Activated gamma-delta T cell treated with anti-CD3 and anti-CD28 coated beads, Interleukin-2, amount 50 U/mL, for 16 hours (primary cell): ENCODE data around the gene ADAMTS2.

Experiments
- DNase-seq: peaks from one replicate; pipeline ENCODE4 v3.0.0-alpha.2; 2020; ENCODE audit warnings: low read depth

ADAMTS2 gene

GRCh38 chr5:179311091-179311470, 34.2 kb downstream of the ADAMTS2 start:
- DNase-seq = no peak

DNA sequence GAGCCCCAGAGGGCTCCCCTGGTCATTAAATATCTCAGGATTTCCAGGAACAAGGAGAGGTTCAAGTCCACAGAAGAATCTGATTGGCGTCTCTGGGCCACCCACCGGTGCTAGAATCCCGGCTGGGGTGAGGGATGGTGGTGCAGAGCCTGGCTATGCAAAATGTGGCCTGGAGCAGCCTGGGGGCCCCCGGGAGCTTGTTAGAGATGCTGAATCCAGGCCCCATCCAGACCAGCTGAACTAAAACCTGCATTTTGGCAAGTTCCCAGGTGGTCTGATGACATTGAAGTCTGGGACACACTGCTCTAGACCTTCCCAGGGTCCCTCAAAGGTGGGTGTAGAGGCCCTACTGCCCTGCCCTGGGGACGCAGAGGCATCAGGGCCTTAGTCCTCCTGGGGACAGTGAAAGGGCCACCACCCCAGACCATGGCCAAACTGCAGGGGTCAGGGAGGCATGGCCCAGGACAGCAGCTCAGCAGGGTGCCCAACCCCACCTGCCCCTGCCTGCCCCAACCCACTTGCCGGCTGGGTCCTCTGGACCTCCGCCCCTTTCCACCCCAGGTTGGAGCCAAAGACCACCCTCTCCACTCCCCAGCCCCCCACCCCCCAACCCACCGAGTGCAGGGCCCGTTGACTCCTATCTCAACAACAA, 34.7 kb downstream of the ADAMTS2 start:
- DNase-seq = no peak

GRCh38 chr5:179309751-179310320, 35.4 kb downstream of the ADAMTS2 start:
- DNase-seq = no peak

- no peak for DNase-seq
Observed at GRCh38 chr5:179309383-179309670, 35.9 kb downstream of the ADAMTS2 start.

DNA sequence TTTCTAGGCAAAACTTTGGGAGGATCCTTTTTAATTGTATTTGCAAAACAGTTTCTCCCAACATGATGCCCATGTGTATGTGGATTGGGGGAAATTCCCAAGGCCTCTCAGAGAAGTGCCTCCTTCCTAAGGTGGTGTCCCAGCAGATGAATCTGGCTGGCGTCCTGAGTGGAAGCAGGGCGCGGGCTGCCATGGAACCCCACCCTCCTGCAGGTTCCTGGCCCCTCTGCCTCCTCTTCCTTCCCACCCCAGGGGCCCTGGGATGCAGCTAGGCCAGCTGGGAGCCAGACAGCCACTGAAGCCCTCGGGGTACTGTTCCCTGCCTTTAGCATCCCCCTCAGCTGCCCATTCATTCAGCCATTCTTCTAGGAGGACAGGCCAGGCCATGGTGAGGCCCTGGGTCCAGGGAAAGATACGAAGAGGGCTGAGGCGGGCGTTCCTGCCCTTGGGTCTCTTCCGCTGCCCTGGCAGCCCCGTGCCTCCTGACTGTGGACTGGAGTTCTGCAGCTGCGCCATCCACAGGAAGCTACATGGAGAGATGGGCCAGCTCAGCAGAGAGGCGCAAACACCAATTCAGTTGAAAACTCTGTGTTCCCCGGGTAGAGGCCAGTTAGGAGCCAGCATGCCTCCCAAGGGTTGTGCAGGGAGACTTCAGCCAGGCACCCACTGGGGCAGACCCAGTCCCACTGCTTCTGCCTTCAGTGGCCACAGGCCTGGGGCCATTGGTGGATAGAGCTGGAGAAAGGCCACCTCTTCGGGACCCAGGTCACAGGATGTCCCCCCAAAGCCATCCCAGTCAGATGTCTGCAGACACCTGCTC, 36.5 kb downstream of the ADAMTS2 start:
- no peak for DNase-seq

DNA sequence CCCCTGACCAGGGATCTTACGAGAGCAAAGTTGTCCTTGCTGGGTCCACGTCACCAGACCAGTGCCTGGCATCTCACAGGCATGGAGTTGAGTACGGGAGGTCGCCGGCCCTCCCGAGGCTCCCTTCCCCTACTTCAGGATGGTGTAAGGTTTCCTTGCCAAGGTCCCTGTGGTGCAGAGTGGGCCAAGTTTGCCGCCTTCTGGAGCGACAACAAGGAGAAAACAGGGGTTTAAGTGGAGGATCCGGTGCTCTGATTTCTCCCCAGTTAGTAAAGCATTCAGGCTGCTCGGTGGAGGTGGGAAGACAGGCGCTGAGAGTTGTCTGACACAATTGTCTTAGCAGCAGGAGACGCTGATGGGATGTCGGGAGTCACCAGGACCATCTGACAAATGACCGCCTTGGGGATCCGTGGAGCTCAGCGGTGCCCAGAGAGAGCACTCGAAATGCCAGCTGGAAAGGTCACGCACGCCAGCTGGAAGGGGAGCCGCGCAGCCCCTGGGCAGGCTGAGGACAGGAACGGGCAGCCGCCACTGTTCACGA, 37.3 kb downstream of the ADAMTS2 start:
- no peak for DNase-seq

DNA sequence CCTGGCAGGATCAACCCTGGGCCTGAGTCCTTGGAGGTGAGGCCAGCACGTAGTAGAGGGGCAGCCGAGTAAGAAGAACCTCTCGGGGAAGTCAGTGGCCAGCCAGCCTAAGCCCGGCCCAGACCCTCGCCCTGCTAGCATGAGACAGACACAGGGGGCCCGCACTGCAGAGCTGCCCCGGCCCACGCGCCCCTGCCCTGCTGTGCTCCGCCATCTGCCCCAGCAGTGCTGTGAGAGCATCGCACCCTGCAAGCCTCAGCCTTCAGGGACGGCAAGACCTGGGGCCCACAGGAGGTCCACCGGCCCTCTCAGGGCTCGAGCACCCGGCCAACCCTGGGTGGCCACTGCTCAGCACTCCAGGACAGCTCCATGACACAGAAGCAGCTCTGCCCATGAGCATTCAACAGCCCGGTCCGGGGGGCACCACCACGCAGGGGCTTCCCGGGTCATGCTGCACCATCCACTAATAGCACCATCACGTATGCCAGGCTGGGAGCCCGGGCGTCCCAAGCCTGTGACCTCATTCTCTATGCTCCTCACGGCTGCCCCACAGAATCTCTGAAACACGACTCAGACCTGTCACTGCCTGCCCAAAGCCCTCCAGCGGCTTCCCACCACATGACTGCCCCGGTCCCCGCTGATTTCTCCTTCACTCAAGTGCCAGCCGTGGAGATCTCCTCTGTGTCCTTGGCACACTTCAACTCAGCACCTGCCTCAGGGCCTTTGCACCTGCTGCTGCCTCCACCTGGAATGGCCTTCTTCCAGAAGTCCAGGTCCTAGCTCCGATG, 38.1 kb downstream of the ADAMTS2 start:
- DNase-seq = no peak

- DNase-seq = no peak
Observed at GRCh38 chr5:179306191-179307012, 38.9 kb downstream of the ADAMTS2 start.

GRCh38 chr5:179304871-179305270, 40.4 kb downstream of the ADAMTS2 start:
- DNase-seq = no peak

DNA sequence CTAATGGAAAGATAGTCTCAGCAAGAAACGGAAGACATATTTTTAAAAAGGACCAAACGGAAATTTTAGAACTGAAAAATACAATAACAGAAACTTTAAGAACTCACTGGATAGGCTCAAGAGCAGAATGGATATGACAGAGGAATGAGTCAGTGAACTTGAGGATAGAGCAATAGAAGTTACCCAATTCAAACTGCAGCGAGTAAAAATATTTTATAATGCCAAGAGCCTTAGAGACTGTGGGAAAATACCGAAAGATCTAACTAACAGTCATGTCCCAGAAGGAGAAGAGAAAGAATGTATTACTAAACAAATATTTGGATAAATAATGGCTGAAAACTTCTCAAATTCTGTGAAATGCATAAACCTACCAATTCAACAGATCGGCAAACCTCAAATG, 40.8 kb downstream of the ADAMTS2 start:
- DNase-seq = no peak

DNA sequence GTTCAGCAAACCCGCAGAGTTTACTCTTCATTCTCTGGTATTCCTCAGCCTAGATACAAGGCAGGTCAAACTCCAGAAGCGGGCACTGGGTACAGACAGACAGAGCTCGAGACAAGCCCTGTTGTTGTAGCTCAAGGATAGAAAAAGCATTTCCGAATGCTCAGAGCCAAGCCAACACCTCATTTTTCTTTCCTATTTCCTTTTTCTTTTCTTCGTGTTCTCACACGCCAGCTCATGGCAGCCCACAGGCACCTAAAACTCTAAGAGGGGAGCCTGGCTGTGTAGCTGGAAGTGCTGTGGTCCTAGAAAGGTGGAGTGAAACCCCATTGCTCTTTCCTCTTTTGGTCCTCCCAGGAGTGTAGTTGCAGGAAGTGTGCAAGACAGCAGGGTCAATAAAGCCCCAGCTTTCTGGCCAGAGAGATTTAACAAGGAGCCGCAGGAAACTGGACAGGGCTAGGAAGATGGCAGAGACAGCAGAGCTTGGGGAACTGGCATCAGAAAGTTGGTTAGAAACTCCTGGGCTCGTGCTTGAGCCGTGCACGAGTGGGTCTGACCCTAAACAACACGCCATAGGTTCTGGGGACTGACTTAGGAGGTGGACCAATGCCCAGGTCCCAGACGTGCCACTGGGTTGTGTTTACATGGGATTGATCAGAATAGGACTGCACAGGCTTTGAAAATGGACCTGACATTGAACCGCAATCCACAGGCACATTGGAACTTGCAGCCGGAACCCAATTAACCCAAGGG, 41.6 kb downstream of the ADAMTS2 start:
- DNase-seq = no peak

DNA sequence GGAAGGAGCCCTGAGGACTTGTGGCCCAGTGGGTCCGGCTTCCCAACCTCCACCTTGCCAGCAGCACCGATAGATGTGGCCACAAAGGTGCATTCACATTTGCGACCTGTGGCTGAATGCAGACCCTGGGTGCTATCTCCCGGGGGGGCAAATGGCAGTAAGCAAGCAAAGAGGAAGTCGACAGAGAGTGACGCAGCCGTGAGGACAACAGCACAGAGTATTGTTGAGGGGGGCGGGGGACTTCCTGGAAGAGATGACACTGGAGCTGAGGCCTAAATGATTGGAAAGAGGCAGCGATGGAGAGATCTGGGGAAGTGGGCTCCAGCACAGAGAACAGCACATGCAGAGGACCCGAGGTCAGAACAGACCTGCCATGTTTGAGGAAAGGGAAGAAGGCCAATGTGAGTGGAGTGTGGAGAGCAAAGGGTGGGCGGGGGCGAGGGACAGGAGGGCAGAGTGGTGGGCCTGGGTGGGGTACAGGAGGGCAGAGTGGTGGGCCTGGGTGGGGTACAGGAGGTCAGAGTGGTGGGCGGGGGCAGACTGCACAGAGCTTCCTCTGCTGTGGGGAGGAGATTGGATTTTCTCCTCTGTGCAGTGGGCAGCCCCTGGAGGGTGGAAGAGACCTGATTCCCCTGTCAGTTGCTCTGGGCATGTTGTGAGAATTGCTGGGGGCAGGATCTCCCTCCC, 42.6 kb downstream of the ADAMTS2 start:
- DNase-seq = no peak

DNA sequence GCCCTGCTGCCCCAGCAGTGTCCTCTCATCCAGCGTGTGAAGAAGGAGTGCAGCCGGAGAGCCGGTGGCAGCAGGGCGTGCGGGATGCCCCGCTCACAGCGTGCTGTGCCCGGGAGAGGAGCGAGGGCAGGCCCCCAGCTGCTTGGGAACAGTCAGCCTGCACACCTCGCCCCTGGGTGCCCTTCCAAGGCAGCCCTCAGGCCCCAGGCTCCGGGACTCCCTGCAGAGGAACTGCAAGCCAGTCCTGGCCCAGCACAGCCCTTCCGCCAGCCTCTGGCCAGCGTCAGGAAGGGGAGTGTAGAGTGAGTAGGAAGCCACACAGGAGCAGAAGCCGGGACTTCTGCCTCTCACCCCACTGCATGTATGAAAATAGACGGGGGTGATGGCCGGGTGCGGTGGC, 43.5 kb downstream of the ADAMTS2 start:
- DNase-seq = no peak

GRCh38 chr5:179301376-179301775, 43.9 kb downstream of the ADAMTS2 start:
- no peak for DNase-seq

DNA sequence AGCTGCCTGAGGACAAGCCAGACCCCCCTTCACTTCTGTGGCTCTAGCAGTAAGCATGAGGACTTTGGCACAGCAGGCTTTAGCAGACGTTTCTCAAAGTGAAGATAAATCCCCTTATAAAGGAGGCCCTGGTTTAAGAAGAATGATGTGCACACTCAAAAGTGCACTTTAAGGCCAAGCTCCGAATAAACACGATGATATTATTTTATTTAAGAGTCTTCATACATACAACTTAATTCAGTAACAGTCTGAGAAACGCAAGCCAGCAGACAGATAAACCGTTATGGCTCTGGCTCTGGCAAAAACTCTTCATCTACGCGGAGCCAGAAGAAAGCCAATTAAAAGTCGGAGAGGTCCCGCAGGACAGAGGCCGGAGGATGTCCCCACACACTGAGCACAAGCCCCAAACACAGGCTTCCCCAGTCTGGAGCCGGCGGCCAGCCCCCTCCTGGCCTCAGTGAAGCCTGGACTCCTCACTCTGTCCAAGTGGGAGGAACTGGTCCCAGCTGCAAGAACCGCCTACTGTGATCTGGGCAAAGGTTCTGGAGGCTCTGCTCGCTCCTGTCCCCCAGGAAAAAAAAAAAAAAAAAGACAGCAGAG, 44.6 kb downstream of the ADAMTS2 start:
- no peak for DNase-seq

- no peak for DNase-seq
Observed at GRCh38 chr5:179298181-179298993, 46.9 kb downstream of the ADAMTS2 start.

GRCh38 chr5:179297486-179298180, 47.6 kb downstream of the ADAMTS2 start:
- DNase-seq = no peak

GRCh38 chr5:179297026-179297425, 48.2 kb downstream of the ADAMTS2 start:
- no peak for DNase-seq
